Heart left ventricle (tissue), 16 donors: Measurements from ENCODE around the gene MXRA8. TPM values are rescaled to one million over a fixed set of nuclear protein-coding genes. Genes with fewer than 3 reads are reported as not detected.

Experiments
- ATAC-seq, 4 donors: fragments of 200-7000 bp; cut with Tn5 transposase; one replicate each; pipeline ENCODE4 v1.9.1; 2020 to 2022; ENCODE audit warnings: moderate library complexity in 4 of 4, mild to moderate bottlenecking in 3 of 4, moderate number of reproducible peaks in 1 of 4
- DNase-seq, 5 donors: peaks; one replicate each; pipeline ENCODE4 v3.0.0-alpha.2; 2020
- H3K27ac ChIP-seq, 12 donors: fragments of 200-600 bp; sonication (generic) in 4 of 12; one replicate each; pipeline versions ENCODE4 v1.5.0 to v1.8.0; 2016 to 2022; ENCODE audit warnings: mild to moderate bottlenecking in 2 of 12
- H3K27me3 ChIP-seq, 9 donors: fragments of 200-600 bp; sonication (generic) in 2 of 9; one replicate each; pipeline versions ENCODE4 v1.5.1 to v1.8.0; 2016 to 2022; ENCODE audit warnings: mild to moderate bottlenecking in 3 of 9
- H3K36me3 ChIP-seq, 9 donors: fragments of 200-600 bp; sonication (generic) in 2 of 9; one replicate each; pipeline versions ENCODE4 v1.5.0 to v1.8.0; 2018 to 2022; ENCODE audit warnings: mild to moderate bottlenecking in 2 of 9
- H3K4me1 ChIP-seq, 12 donors: fragments of 200-600 bp; sonication (generic) in 4 of 12; one replicate each; pipeline versions ENCODE4 v1.5.0 to v1.8.0; 2016 to 2022; ENCODE audit warnings: mild to moderate bottlenecking in 3 of 12
- H3K4me3 ChIP-seq, 12 donors: fragments of 200-600 bp; sonication (generic) in 4 of 12; one replicate each; pipeline versions ENCODE4 v1.5.0 to v1.8.0; 2017 to 2022; ENCODE audit warnings: mild to moderate bottlenecking in 9 of 12, moderate library complexity in 4 of 12
- H3K9me3 ChIP-seq, 12 donors: fragments of 200-600 bp; sonication (generic) in 4 of 12; one replicate each; pipeline versions ENCODE4 v1.5.0 to v1.8.0; 2016 to 2022; ENCODE audit warnings: mild to moderate bottlenecking in 1 of 12
- CTCF ChIP-seq, 12 donors: fragments of 200-600 bp; sonication (generic) in 4 of 12; IDR thresholded peaks; one replicate each; pipeline versions ENCODE4 v1.5.0 to v1.8.0; 2018 to 2022; ENCODE audit warnings: antibody characterized with exemption in 12 of 12, mild to moderate bottlenecking in 5 of 12
- POLR2A ChIP-seq, 2 donors: fragments of 450-650 bp; IDR thresholded peaks; one replicate each; pipeline ENCODE4 v1.6.1; 2017; ENCODE audit warnings: antibody characterized with exemption in 2 of 2, mild to moderate bottlenecking in 2 of 2, moderate library complexity in 2 of 2
- WGBS, 4 donors: extraction: QIAGEN DNeasy Blood & Tissue Kit in 2 of 4; methylation state at CpG; one replicate each; pipeline versions ENCODE4 v1.1.5 to v1.1.7; 2013 to 2018; 5-methylcytosine and 5-hydroxymethylcytosine counted together
- intact Hi-C, 10 donors: fragments of 100-400 bp; cut with DNase I; formaldehyde crosslinking; loops; one replicate each; pipeline versions ENCODE4 v1.11.1 to v1.14.2; 2022
- polyA plus RNA-seq, 2 donors: library from polyadenylated mRNA; stranded (reverse); fragments of 200-250 nt; gene quantifications; one replicate each; pipeline ENCODE4 v1.2.3, GENCODE V29; 2013
- total RNA-seq, 9 donors: library from RNA; depleted of rRNA in 2 of 9; stranded (reverse); fragments of >200 nt in 2 of 9; fragmentation: NEBNext Ultra II Directional in 3 of 9; extraction: Animal tissue kit (Norgen Biotek cat#: 25700) in 3 of 9; gene quantifications; one replicate each; pipeline versions ENCODE4 v1.1.0 to v1.2.4, GENCODE V29; 2016 to 2023
- donor health status: ischemic (EF 13 %, LVEDD 7.1; RV severe dilation, severe dysfunction).
- donor health status: healthy with polysubstance abuse.
- donor health status: DM: no; HTN: yes; CAD: no.
- donor health status: DM: no; HTN: no; CAD: no.
- donor health status: ischemic (EF 25% LVEDD 6.9; RV normal size, moderate dysfunction).
- donor health status: ischemic (EF 25% LVEDD 5.7; RV mildly dilated, moderate dysfunction).
- donor health status: healthy.
- donor health status: DM: yes; HTN: yes; CAD: no.
- donor health status: ischemic (EF 35%, LVEDD 5.7; RV mildly dilated, moderate dysfunction).
- donor health status: nonischemic (EF 11% LVEDD 7.7; RV severe dilation, severe dysfunction).
- donor health status: DM: yes; HTN: yes; CAD: no.
- donor health status: PGD.
- donor health status: ischemic (EF 29% LVEDD 5.4; RV normal size, mild dysfunction).
- donor health status: nonischemic (EF 23%, LVEDD 6.1; RV moderate dilation, normal function).

MXRA8 gene
- total and polyA plus RNA-seq, 11 donors: 10.5 to 49.3 (median 19.5) TPM

- no peak for ATAC-seq
- H3K4me3 ChIP-seq: no peak overlapping the region
- H3K36me3 ChIP-seq: peaks cover 2 to 100% (median 100%) of the 10 kb centered on the region in 9 donors
- TF ChIP-seq CTCF (IDR thresholded peaks at IDR 0.05) (no peak), POLR2A (IDR thresholded peaks at IDR 0.05) (no peak)
- 61 to 75% (median 66%) methylated on average over 12 of the region's 12 CpGs for WGBS, 4 donors
- H3K27me3 ChIP-seq: no peaks in the 10 kb centered on the region
- H3K9me3 ChIP-seq: no peaks in the 10 kb centered on the region
- peaks cover 0 to 20% (median 9%) of the 10 kb centered on the region in 12 donors for H3K4me1 ChIP-seq
- DNase-seq: no peak
- intact Hi-C loops: no loop called here
- H3K27ac ChIP-seq: peak overlapping the region in 3 of 12 donors; percentile 3 to 37 (median 31)
Measured at GRCh38 chr1:1391225-1391624, 32.9 kb upstream of the MXRA8 start.

- ATAC-seq (no peak), DNase-seq (no peak)
- no peak overlapping the region for H3K4me3 ChIP-seq
- peaks cover 2 to 100% (median 100%) of the 10 kb centered on the region in 9 donors for H3K36me3 ChIP-seq
- H3K27me3 ChIP-seq: no peaks in the 10 kb centered on the region
- peaks cover 0 to 17% (median 8%) of the 10 kb centered on the region in 12 donors for H3K4me1 ChIP-seq
- H3K9me3 ChIP-seq: no peaks in the 10 kb centered on the region
- no peak for TF ChIP-seq POLR2A (IDR thresholded peaks at IDR 0.05)
- TF ChIP-seq CTCF (IDR thresholded peaks at IDR 0.05): no peak
- peak overlapping the region in 1 of 12 donors; percentile 3 for H3K27ac ChIP-seq
- intact Hi-C loops: no loop called here
- WGBS, 4 donors: 58 to 70% (median 67%) methylated on average over 12 of the region's 12 CpGs
Measured at GRCh38 chr1:1390675-1391074, 32.3 kb upstream of the MXRA8 start.

GRCh38 chr1:1388078-1388472, 29.7 kb upstream of the MXRA8 start:
- TF ChIP-seq POLR2A (IDR thresholded peaks at IDR 0.05) (no peak), CTCF (IDR thresholded peaks at IDR 0.05) (no peak)
- intact Hi-C loops: no loop called here
- no peak for ATAC-seq
- peaks cover 2 to 86% (median 84%) of the 10 kb centered on the region in 9 donors for H3K36me3 ChIP-seq
- no peak for DNase-seq
- H3K4me1 ChIP-seq: peaks cover 0 to 15% (median 0%) of the 10 kb centered on the region in 12 donors
- no peaks in the 10 kb centered on the region for H3K9me3 ChIP-seq
- H3K27ac ChIP-seq: no peak overlapping the region
- WGBS, 4 donors: 94 to 97% (median 97%) methylated on average over 16 of the region's 16 CpGs
- H3K4me3 ChIP-seq: no peak overlapping the region
- H3K27me3 ChIP-seq: no peaks in the 10 kb centered on the region

DNA sequence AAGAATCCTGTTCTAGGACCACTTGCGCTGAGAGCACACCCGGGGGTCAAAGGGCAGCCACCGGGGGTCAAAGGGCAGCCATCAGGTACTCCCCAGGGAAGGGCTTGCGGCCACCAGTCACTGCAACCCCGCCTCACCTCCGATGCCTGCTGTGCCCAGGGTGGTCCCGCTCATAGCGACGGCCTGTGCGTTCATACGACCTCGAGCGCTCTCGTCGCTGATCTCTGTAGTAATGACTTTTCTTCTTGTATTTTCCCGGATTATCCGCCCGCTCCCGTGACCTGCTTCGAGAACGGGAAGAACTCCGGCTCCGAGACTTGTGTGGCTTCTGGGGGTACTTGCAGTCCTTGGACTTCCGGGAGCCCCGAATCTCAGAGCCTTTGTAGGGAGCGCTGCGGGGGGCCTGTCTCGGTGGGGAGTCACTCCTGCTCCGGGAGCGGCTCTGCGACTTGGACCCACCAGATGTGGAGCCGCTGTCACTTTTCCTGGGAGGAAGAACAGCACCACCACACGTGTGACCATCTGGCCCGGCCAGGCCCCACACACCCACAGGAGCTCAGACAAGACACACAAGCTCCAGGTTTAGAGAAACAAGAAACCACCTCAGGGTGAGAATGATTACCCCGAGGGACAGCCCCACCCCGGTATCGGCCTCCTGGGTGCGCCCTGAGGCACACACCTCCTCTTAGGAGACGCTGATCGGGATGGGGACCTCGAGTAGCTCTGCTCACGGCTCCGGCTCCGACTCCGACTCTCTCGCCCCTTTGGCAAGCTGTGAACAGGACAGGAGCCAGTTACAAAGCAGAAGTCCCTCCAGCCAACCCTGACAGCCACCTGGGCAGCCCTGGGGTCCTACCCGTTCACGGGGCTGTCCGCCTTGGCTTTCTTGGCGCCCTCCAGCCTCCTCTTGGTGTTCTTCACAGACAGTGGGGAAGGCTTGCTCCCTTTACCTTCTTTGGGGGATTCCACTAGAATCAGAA, 29.0 kb upstream of the MXRA8 start:
- DNase-seq (no peak), ATAC-seq (peak in 1 of 4 donors; percentile 14)
- Histone ChIP-seq H3K4me1 (peaks cover 0 to 15% (median 0%) of the 10 kb centered on the region in 12 donors), H3K27ac (no peak overlapping the region), H3K4me3 (no peak overlapping the region), H3K27me3 (no peaks in the 10 kb centered on the region), H3K9me3 (no peaks in the 10 kb centered on the region), H3K36me3 (peaks cover 2 to 79% (median 78%) of the 10 kb centered on the region in 9 donors)
- intact Hi-C loops: no loop called here
- WGBS, 4 donors: 95 to 97% (median 96%) methylated on average over 43 to 50 of the region's 50 CpGs
- TF ChIP-seq POLR2A (IDR thresholded peaks at IDR 0.05) (no peak), CTCF (IDR thresholded peaks at IDR 0.05) (no peak)
